HS-5 (cell line): ENCODE results near the gene C1QB.

Experiments
- DNase-seq: peaks from one replicate; pipeline ENCODE4 v3.0.0-alpha.2; 2012; ENCODE audit warnings: low read depth

The C1QB gene

GRCh38 chr1:22635436-22635835 is 17.6 kb upstream of the C1QB start:
- DNase-seq: no peak

GRCh38 chr1:22636353-22636752 is 16.7 kb upstream of the C1QB start, which contains the start of gene C1QA:
Gene C1QA (plus strand): TSS chr1:22636628. CDS start chr1:22637617, 989 bp downstream.
- no peak for DNase-seq

- no peak for DNase-seq
Measured at GRCh38 chr1:22636927-22637326, 16.1 kb upstream of the C1QB start.

GRCh38 chr1:22637907-22638445 is 15.1 kb upstream of the C1QB start:
- DNase-seq: no peak

GRCh38 chr1:22638476-22639234 is 14.4 kb upstream of the C1QB start:
- DNase-seq: no peak

- no peak for DNase-seq
Measured at GRCh38 chr1:22639286-22639685, 13.8 kb upstream of the C1QB start.

- DNase-seq: no peak
Measured at GRCh38 chr1:22641247-22641646, 11.8 kb upstream of the C1QB start.

GRCh38 chr1:22641906-22642636 is 11.0 kb upstream of the C1QB start:
- no peak for DNase-seq

- DNase-seq: no peak
Measured at GRCh38 chr1:22643381-22643780, 9.7 kb upstream of the C1QB start, which contains the start of gene C1QC. Gene C1QC (plus strand): TSS chr1:22643633. CDS start chr1:22644024, 391 bp downstream.

- no peak for DNase-seq
Measured at GRCh38 chr1:22643928-22644327, 9.1 kb upstream of the C1QB start.

- DNase-seq: no peak
Measured at GRCh38 chr1:22645931-22646330, 7.1 kb upstream of the C1QB start.

- no peak for DNase-seq
Measured at GRCh38 chr1:22646384-22646783, 6.7 kb upstream of the C1QB start.

- DNase-seq: no peak
Measured at GRCh38 chr1:22650089-22650693, 2.8 kb upstream of the C1QB start.

- DNase-seq: no peak
Measured at GRCh38 chr1:22651941-22652856, 837 bp upstream of the C1QB start.

GRCh38 chr1:22654692-22655091 is 1.7 kb downstream of the C1QB start:
- no peak for DNase-seq

GRCh38 chr1:22658385-22659163 is 5.5 kb downstream of the C1QB start:
- no peak for DNase-seq

- DNase-seq: no peak
Measured at GRCh38 chr1:22660716-22661241, 7.7 kb downstream of the C1QB start.

- DNase-seq: no peak
Measured at GRCh38 chr1:22661880-22662279, 8.8 kb downstream of the C1QB start.

- no peak for DNase-seq
Measured at GRCh38 chr1:22662318-22662717, 9.3 kb downstream of the C1QB start.

GRCh38 chr1:22662986-22663408 is 10.0 kb downstream of the C1QB start:
- DNase-seq: no peak
